ENCODE data around the gene RABEP1. TPM values are rescaled to one million over a fixed set of nuclear protein-coding genes. Genes with fewer than 3 reads are reported as not detected.

RABEP1 gene
- total and polyA plus RNA-seq, 9 of the 15 experiments (the other 6 are each of a cell fraction or from before 2014, with no cell fraction given), result 8.2 to 38.9 (median 30.3) TPM

DNA sequence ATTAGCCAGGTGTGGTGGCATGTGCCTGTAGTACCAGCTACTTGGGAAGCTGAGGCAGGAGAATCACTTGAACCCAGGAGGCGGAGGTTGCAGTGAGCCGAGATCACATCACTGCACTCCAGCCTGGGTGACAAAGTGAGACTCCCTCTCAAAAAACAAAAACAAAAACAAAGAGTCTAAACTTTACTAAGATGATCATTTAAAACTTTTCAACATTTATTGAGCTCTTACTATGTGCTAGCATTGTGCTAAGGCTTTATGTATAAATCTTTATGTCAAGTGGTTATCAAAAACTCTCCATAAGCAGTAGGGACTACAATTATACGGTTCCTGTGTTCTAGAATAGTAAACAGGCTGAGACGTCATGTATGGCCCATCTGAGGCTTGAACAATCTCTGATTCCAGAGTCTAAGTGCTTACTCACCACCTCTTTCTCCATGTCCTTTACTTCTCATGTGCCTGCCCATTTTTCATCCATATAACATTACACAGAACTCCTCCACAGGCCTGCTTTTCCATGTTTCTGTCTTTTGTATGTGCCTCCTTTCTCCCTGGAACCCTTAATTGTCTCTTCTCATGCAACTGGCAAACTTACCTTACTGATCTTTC lies 70.7 kb downstream of the RABEP1 start (continued):
- TF ChIP-seq KHSRP (IDR thresholded peaks at IDR 0.05), result no peak
- no peak for TF ChIP-seq NFYB (IDR thresholded peaks at IDR 0.05; ENCODE audit: extremely low read depth, insufficient read length)

GRCh38 chr17:5354310-5354709 lies 72.2 kb downstream of the RABEP1 start:
- Histone ChIP-seq H4K20me1 (replicated peaks; ENCODE audit: control insufficient read depth, insufficient read depth, low read length) (no peaks in the 10 kb centered on the region), H2AFZ (ENCODE audit: low read depth, low read length) (no peak overlapping the region), H3K9ac (ENCODE audit: insufficient read depth in 1 of 2, low read depth in 2 of 2, low read length in 2 of 2) (no peak overlapping the region), H3K4me1 (replicated peaks in 1 of 2; ENCODE audit: control insufficient read depth in 2 of 2, insufficient read depth in 2 of 2, low read length in 2 of 2) (no peaks in the 10 kb centered on the region), H3K27me3 (ENCODE audit: control insufficient read depth in 2 of 2, insufficient read depth in 2 of 2, low read length in 2 of 2) (no peaks in the 10 kb centered on the region), H3K79me2 (ENCODE audit: control insufficient read depth, insufficient read depth, low read length) (no peaks in the 10 kb centered on the region), H3K4me2 (ENCODE audit: insufficient read depth, low read length) (no peak overlapping the region), H3K36me3 (ENCODE audit: control insufficient read depth, insufficient read depth, low read length) (peaks cover 50% of the 10 kb centered on the region), H3K9me1 (ENCODE audit: control insufficient read depth, insufficient read depth, low read length) (no peaks in the 10 kb centered on the region), H3K4me3 (no peak overlapping the region), H3K9me3 (replicated peaks; ENCODE audit: control insufficient read depth, insufficient read depth, low read depth, low read length) (no peaks in the 10 kb centered on the region), H3K27ac (ENCODE audit: extremely low read depth, low read depth, low read length) (no peak overlapping the region)
- intact Hi-C loops (cut with micrococcal nuclease), result no loop called here
- no peak for DNase-seq (ENCODE audit: extremely low read depth in 1 of 4, low spot score in 3 of 4)
- ChIA-PET POLR2A (interaction anchor here (0.6 kb wide), 1 partner anchor 242 kb away, joined by 3 read pairs; no protein-coding TSS in a partner anchor), CTCF (ENCODE audit: low intra/inter-chr PET ratio) (no interaction called here)
- FAIRE-seq, result no peak
- 90% methylated on average over 2 of the region's 2 CpGs for WGBS (ENCODE audit: insufficient coverage, low coverage, missing lambda C conversion rate)
- BruUV-seq (replicated peaks), result no TSS peak
- no peak for TF ChIP-seq GABPB1 (CRISPR knock-in tag; IDR thresholded peaks at IDR 0.05)
- ATAC-seq, result no peak
- in situ Hi-C loops (cut with MboI), result no loop called here

GRCh38 chr17:5354886-5355415 lies 72.9 kb downstream of the RABEP1 start:
- ChIA-PET POLR2A (no interaction called here), CTCF (ENCODE audit: low intra/inter-chr PET ratio) (no interaction called here)
- Histone ChIP-seq H3K79me2 (ENCODE audit: control insufficient read depth, insufficient read depth, low read length) (no peaks in the 10 kb centered on the region), H3K4me1 (replicated peaks in 1 of 2; ENCODE audit: control insufficient read depth in 2 of 2, insufficient read depth in 2 of 2, low read length in 2 of 2) (no peaks in the 10 kb centered on the region), H3K9ac (ENCODE audit: insufficient read depth in 1 of 2, low read depth in 2 of 2, low read length in 2 of 2) (no peak overlapping the region), H2AFZ (ENCODE audit: low read depth, low read length) (no peak overlapping the region), H3K4me3 (no peak overlapping the region), H3K27ac (ENCODE audit: extremely low read depth, low read depth, low read length) (no peak overlapping the region), H3K4me2 (ENCODE audit: insufficient read depth, low read length) (no peak overlapping the region), H3K36me3 (ENCODE audit: control insufficient read depth, insufficient read depth, low read length) (peaks cover 55% of the 10 kb centered on the region), H4K20me1 (replicated peaks; ENCODE audit: control insufficient read depth, insufficient read depth, low read length) (no peaks in the 10 kb centered on the region), H3K27me3 (ENCODE audit: control insufficient read depth in 2 of 2, insufficient read depth in 2 of 2, low read length in 2 of 2) (no peaks in the 10 kb centered on the region), H3K9me3 (replicated peaks; ENCODE audit: control insufficient read depth, insufficient read depth, low read depth, low read length) (no peaks in the 10 kb centered on the region), H3K9me1 (ENCODE audit: control insufficient read depth, insufficient read depth, low read length) (no peaks in the 10 kb centered on the region)
- BruUV-seq (replicated peaks), result no TSS peak
- no peak for DNase-seq (ENCODE audit: extremely low read depth in 1 of 4, low spot score in 3 of 4)
- in situ Hi-C loops (cut with MboI) (no loop called here), intact Hi-C loops (cut with micrococcal nuclease) (no loop called here)
- ATAC-seq, result no peak
- WGBS (ENCODE audit: insufficient coverage, low coverage, missing lambda C conversion rate), result 86% methylated on average over 2 of the region's 2 CpGs
- FAIRE-seq, result no peak
- TF ChIP-seq KAT7 (CRISPR knock-in tag; IDR thresholded peaks at IDR 0.05; ENCODE audit: borderline replicate concordance), result no peak
- TF ChIP-seq PHTF2 (CRISPR knock-in tag; IDR thresholded peaks at IDR 0.05), result no peak
- no peak for TF ChIP-seq ATF1 (CRISPR knock-in tag; IDR thresholded peaks at IDR 0.05)
- no peak for TF ChIP-seq ATF1 (tag; IDR thresholded peaks at IDR 0.05)
- no peak for TF ChIP-seq SMC3 (conservative IDR thresholded peaks at IDR 0.05; ENCODE audit: insufficient read depth, low read depth, low read length)
- TF ChIP-seq SAFB (IDR thresholded peaks at IDR 0.05; ENCODE audit: borderline replicate concordance, low read depth, low read length), result no peak
- TF ChIP-seq, protein P1, sequence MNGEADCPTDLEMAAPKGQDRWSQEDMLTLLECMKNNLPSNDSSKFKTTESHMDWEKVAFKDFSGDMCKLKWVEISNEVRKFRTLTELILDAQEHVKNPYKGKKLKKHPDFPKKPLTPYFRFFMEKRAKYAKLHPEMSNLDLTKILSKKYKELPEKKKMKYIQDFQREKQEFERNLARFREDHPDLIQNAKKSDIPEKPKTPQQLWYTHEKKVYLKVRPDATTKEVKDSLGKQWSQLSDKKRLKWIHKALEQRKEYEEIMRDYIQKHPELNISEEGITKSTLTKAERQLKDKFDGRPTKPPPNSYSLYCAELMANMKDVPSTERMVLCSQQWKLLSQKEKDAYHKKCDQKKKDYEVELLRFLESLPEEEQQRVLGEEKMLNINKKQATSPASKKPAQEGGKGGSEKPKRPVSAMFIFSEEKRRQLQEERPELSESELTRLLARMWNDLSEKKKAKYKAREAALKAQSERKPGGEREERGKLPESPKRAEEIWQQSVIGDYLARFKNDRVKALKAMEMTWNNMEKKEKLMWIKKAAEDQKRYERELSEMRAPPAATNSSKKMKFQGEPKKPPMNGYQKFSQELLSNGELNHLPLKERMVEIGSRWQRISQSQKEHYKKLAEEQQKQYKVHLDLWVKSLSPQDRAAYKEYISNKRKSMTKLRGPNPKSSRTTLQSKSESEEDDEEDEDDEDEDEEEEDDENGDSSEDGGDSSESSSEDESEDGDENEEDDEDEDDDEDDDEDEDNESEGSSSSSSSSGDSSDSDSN (IDR thresholded peaks at IDR 0.05; ENCODE audit: borderline replicate concordance in 1 of 2, low read depth in 2 of 2, low read length in 2 of 2), result no peak

Data from K562 (cell line).